ENCODE measurements around the gene ZNF214.

- no peak for TF ChIP-seq CTCF (IDR thresholded peaks at IDR 0.05)
- no peak for TF ChIP-seq POLR2A (IDR thresholded peaks at IDR 0.05)
Measured at GRCh38 chr11:7034019-7034418, 13.9 kb upstream of the ZNF214 start.
